Activated naive CD8-positive, alpha-beta T cell (primary cell): ENCODE measurements around the gene SEC14L6.

ENCODE experiments used
- H3K27ac Mint-ChIP-seq: one replicate; pipeline ENCODE4 v1.8.0; 2021; ENCODE audit warnings: mixed read lengths
- H3K27me3 Mint-ChIP-seq: one replicate; pipeline ENCODE4 v1.8.0; 2021; ENCODE audit warnings: mixed read lengths
- H3K36me3 Mint-ChIP-seq: one replicate; pipeline ENCODE4 v1.8.0; 2021; ENCODE audit warnings: mixed read lengths
- H3K4me1 Mint-ChIP-seq: one replicate; pipeline ENCODE4 v1.8.0; 2021; ENCODE audit warnings: low read depth, mixed read lengths
- H3K4me3 Mint-ChIP-seq: one replicate; pipeline ENCODE4 v1.8.0; 2021; ENCODE audit warnings: mild to moderate bottlenecking, mixed read lengths
- H3K9me3 Mint-ChIP-seq: one replicate; pipeline ENCODE4 v1.8.0; 2021; ENCODE audit warnings: low read depth, mixed read lengths

SEC14L6 gene

DNA sequence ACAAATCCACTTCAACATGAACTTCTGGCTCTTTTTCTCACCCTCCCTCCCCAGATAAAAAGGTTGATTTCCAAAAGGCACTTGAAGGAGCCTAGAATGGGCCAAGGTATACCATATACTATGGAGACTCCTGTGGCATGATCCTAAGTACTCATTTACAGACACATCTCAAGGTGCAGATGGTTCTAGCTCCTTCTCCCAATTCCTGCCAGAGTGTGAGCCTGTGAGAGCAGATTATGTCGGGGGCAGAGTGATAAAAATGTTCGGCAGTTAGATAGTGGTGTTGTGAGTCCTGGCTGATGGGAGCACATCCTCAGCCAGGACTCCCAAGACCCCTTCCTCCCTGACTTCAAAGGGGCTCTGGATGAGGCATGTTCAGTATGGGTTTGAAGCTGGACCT lies 66.6 kb downstream of the SEC14L6 start:
- Mint-ChIP-seq H3K4me1 (peaks cover 2% of the 10 kb centered on the region), H3K27me3 (peaks cover 2% of the 10 kb centered on the region), H3K27ac (no peak overlapping the region), H3K36me3 (no peaks in the 10 kb centered on the region), H3K9me3 (no peaks in the 10 kb centered on the region), H3K4me3 (no peak overlapping the region)

DNA sequence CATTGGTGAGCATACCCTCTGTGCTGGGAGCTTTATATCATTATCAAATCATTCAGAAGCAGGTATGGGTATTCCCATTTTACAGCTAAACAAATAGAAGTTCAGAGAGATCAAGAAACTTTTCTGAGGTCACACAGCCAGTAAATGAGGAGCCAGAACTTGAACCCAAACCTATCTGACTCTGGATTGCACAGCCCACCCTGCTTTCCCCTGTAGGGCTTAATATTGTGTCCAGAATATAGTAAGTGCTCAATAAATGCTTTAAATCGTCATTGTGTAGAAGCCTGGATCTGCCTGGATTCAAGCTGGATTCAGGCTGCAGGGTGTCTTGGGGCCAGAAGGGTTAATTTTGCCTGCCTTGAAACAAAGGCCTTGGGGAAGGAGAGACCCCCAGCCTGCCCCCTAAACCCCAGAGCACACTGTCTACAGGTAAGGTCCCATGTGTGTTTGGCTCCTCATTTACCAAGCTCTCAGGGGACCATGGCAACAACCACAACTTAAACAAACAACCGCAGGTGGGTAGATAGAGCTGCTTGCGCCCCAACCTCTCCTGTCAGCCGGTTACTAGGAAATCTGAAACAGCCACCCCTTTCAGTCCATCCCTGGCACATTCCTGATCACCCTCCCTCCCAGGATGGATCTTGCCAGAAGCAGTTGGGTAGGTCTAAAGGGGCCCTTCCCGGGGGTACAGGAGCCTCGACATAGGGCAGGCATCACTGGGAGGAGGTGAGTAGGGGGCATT lies 71.7 kb downstream of the SEC14L6 start:
- Mint-ChIP-seq H3K9me3 (no peaks in the 10 kb centered on the region), H3K36me3 (no peaks in the 10 kb centered on the region), H3K4me1 (no peaks in the 10 kb centered on the region), H3K27me3 (peaks cover 6% of the 10 kb centered on the region), H3K27ac (no peak overlapping the region), H3K4me3 (no peak overlapping the region)

- peaks cover 8% of the 10 kb centered on the region for H3K27me3 Mint-ChIP-seq
- H3K36me3 Mint-ChIP-seq = no peaks in the 10 kb centered on the region
- H3K9me3 Mint-ChIP-seq = no peaks in the 10 kb centered on the region
- no peak overlapping the region for H3K27ac Mint-ChIP-seq
- no peak overlapping the region for H3K4me3 Mint-ChIP-seq
- no peaks in the 10 kb centered on the region for H3K4me1 Mint-ChIP-seq
Observed at GRCh38 chr22:30474121-30474520, 72.4 kb downstream of the SEC14L6 start.

DNA sequence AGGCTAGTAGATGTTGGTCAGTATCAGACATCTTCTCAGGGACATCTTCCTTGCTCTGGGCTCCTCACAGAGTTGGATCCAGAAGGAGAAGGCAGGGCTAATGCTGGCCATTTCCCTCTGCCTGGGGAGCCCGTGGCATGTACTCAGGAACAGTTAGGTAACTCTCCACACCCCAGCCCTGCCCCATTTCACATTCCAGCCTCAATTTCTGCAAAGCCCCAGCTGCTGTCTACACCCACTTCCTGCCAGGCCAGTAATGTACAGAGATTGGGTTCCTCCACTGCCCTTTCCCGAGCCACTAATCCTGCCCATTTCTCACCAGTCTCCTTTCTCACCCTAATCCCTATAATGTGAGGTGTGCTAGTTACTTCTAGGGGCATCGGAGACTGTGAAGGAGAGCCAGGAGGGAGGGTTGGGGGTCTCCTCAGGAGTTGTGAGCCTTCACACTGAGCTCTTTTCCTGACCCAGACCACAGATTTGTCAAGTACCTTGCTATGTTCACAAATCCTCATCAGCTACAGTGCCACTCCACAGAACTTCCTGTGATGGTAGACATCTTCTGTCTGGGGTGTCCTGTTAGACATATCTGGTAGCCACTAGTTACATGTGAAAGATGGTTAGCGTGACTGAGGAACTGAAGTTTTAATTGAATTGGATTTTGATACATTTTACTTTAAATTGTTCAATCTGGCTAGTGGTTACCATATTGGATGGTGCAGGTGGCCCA lies 73.4 kb downstream of the SEC14L6 start:
- no peak overlapping the region for H3K4me3 Mint-ChIP-seq
- H3K4me1 Mint-ChIP-seq = no peaks in the 10 kb centered on the region
- H3K27me3 Mint-ChIP-seq = peaks cover 8% of the 10 kb centered on the region
- no peak overlapping the region for H3K27ac Mint-ChIP-seq
- no peaks in the 10 kb centered on the region for H3K36me3 Mint-ChIP-seq
- H3K9me3 Mint-ChIP-seq = no peaks in the 10 kb centered on the region
